OCI-LY7 (cell line): ENCODE measurements around the gene NMBR. TPM values are rescaled to one million over a fixed set of nuclear protein-coding genes. Genes with fewer than 3 reads are reported as not detected.

Experiments used
- BruUV-seq: library from RNA; stranded (reverse); fragments of 400-500 nt; replicated peaks from 2 replicates; lab custom pipeline; 2021; lab: Mats Ljungman, UMichigan
- CTCF ChIA-PET: fragments of 300-600 bp; sonication (Branson Sonifier 250); formaldehyde crosslinking; loops from one replicate; lab custom pipeline; 2022; ENCODE audit warnings: antibody characterized with exemption; ENCODE audit not compliant: unreplicated experiment; lab: Charles Lee
- POLR2A ChIA-PET: fragments of 300-600 bp; sonication (Branson Sonifier 250); formaldehyde crosslinking; loops from one replicate; lab custom pipeline; 2022; ENCODE audit warnings: antibody characterized with exemption; lab: Charles Lee
- DNase-seq: peaks from one replicate; pipeline ENCODE4 v3.0.0-alpha.2; 2015; ENCODE audit warnings: low spot score
- H2AFZ ChIP-seq: fragments of 200-600 bp; sonication (generic), shearing (Covaris generic); 2 replicates; pipeline ENCODE4 v1.6.1; 2014; ENCODE audit warnings: mild to moderate bottlenecking, antibody characterized with exemption, low read length, moderate library complexity
- H3K27ac ChIP-seq: fragments of 200-600 bp; sonication (generic); 2 replicates; pipeline ENCODE4 v1.5.1; 2014; ENCODE audit warnings: mixed run types, low read depth, mild to moderate bottlenecking, moderate library complexity, low read length, inconsistent platforms; ENCODE audit not compliant: poor library complexity, severe bottlenecking
- H3K36me3 ChIP-seq: fragments of 200-600 bp; sonication (generic); 2 replicates; pipeline ENCODE4 v1.6.1; 2014; ENCODE audit warnings: mild to moderate bottlenecking, antibody characterized with exemption, low read length, moderate library complexity, mixed read lengths; ENCODE audit not compliant: insufficient read depth
- H3K4me1 ChIP-seq: fragments of 200-600 bp; sonication (generic); 2 replicates; pipeline ENCODE4 v1.5.1; 2014; ENCODE audit warnings: mild to moderate bottlenecking, low read length; ENCODE audit not compliant: insufficient read depth, poor library complexity, severe bottlenecking
- H3K4me2 ChIP-seq: fragments of 200-600 bp; sonication (generic); 2 replicates; pipeline ENCODE4 v1.6.1; 2014; ENCODE audit warnings: mild to moderate bottlenecking, low read length
- H3K4me3 ChIP-seq: fragments of 200-600 bp; sonication (generic); 2 replicates; pipeline ENCODE4 v1.5.1; 2014; ENCODE audit warnings: mild to moderate bottlenecking, low read depth, low read length; ENCODE audit not compliant: poor library complexity, severe bottlenecking
- H3K79me2 ChIP-seq: fragments of 200-600 bp; sonication (generic); 2 replicates; pipeline ENCODE4 v1.6.1; 2016; ENCODE audit warnings: low read depth, mild to moderate bottlenecking, low read length, moderate library complexity, mixed read lengths; ENCODE audit not compliant: insufficient read depth
- H3K9me2 ChIP-seq: fragments of 200-600 bp; sonication (generic); 2 replicates; pipeline ENCODE4 v1.6.1; 2016; ENCODE audit warnings: mild to moderate bottlenecking, low read length, mixed read lengths; ENCODE audit not compliant: insufficient read depth
- H3K9me3 ChIP-seq: fragments of 200-600 bp; sonication (generic); 2 replicates; pipeline ENCODE4 v1.6.1; 2014; ENCODE audit warnings: mild to moderate bottlenecking, mixed run types, low read length, mixed read lengths
- H4K20me1 ChIP-seq: fragments of 200-600 bp; sonication (generic); 2 replicates; pipeline ENCODE4 v1.6.1; 2014; ENCODE audit warnings: mild to moderate bottlenecking, antibody characterized with exemption, low read length, moderate library complexity, mixed read lengths; ENCODE audit not compliant: insufficient read depth
- EZH2phosphoT487 ChIP-seq: fragments of 200-600 bp; sonication (generic); IDR thresholded peaks from 2 replicates; pipeline ENCODE4 v1.6.1; 2018; ENCODE audit warnings: low read depth, borderline replicate concordance, mild to moderate bottlenecking, mixed run types, antibody characterized with exemption, low read length, moderate library complexity, mixed read lengths
- intact Hi-C: fragments of 100-400 bp; cut with micrococcal nuclease; formaldehyde crosslinking; loops from one replicate; pipeline ENCODE4 v1.10.0; 2022; ENCODE audit not compliant: unreplicated experiment
- total RNA-seq, 2 experiments: library from RNA; depleted of rRNA in 1 of 2; stranded (reverse); fragments of >200 nt in 1 of 2; shearing (Covaris generic) in 1 of 2; gene quantifications; 2 replicates each; pipeline ENCODE4 v1.2.3, GENCODE V29; 2014 to 2022
- TF ChIP-seq, protein P1 (sequence below): fragments of 200-600 bp; sonication (generic); conservative IDR thresholded peaks from 2 replicates; pipeline ENCODE4 v1.5.1; 2014; ENCODE audit warnings: mild to moderate bottlenecking, antibody characterized with exemption, low read length, moderate library complexity, mixed read lengths

Gene NMBR
- total RNA-seq, 2 experiments from 2014 or later, result not detected

DNA sequence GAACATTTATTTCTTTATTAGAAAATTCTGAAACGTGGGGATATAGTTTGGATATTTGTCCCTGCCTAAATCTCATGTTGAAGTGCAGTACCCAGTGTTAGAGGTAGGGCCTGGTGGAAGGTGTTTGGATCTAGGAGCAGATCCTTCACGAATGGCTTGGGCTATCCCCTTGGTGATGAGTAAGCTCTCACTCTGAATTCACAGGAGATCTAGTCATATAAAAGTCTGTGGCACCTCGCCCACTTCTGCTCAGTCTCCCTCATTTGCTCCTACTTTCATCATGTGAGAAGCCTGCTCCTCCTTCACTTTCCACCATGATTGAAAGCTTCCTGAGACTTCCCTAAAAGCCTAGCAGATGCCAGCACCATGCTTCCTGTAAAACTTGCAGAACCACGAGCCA is 111.0 kb downstream of the NMBR start:
- Histone ChIP-seq H3K4me1 (no peaks in the 10 kb centered on the region), H3K9me3 (no peaks in the 10 kb centered on the region), H3K36me3 (no peaks in the 10 kb centered on the region), H3K4me2 (no peak overlapping the region), H3K4me3 (no peak overlapping the region), H4K20me1 (peaks cover 2% of the 10 kb centered on the region; the same call in 1 of the 2 replicates), H3K27ac (no peak overlapping the region), H2AFZ (no peak overlapping the region), H3K79me2 (no peaks in the 10 kb centered on the region), H3K9me2 (no peaks in the 10 kb centered on the region)
- CTCF ChIA-PET, result no interaction called here
- intact Hi-C loops, result no loop called here
- TF ChIP-seq, protein P1, sequence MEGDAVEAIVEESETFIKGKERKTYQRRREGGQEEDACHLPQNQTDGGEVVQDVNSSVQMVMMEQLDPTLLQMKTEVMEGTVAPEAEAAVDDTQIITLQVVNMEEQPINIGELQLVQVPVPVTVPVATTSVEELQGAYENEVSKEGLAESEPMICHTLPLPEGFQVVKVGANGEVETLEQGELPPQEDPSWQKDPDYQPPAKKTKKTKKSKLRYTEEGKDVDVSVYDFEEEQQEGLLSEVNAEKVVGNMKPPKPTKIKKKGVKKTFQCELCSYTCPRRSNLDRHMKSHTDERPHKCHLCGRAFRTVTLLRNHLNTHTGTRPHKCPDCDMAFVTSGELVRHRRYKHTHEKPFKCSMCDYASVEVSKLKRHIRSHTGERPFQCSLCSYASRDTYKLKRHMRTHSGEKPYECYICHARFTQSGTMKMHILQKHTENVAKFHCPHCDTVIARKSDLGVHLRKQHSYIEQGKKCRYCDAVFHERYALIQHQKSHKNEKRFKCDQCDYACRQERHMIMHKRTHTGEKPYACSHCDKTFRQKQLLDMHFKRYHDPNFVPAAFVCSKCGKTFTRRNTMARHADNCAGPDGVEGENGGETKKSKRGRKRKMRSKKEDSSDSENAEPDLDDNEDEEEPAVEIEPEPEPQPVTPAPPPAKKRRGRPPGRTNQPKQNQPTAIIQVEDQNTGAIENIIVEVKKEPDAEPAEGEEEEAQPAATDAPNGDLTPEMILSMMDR, result no peak
- no peak for TF ChIP-seq EZH2phosphoT487
- POLR2A ChIA-PET, result no interaction called here
- DNase-seq, result no peak
- no TSS peak for BruUV-seq

DNA sequence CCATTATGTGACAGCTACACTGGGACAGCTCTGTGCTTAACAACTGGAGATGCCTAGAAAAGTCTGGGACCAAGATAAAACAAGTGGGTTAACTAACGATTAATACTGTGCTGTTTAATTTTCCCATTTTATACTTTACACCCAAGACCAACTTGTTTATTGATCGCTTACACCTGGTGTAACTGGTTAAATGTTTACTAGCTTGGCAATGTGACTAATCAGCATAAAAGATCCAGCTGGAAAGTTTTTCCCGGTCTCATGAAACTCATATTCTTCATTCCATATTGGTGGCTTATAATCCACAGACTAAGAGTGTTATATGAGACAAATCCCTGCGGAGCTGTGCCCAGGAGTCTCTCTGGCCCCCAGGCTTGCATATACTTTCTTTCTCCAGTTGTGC is 115.9 kb downstream of the NMBR start:
- no peaks in the 10 kb centered on the region for H3K9me2 ChIP-seq
- no peak for DNase-seq
- intact Hi-C loops, result no loop called here
- no peaks in the 10 kb centered on the region for H4K20me1 ChIP-seq
- ChIA-PET POLR2A (no interaction called here), CTCF (no interaction called here)
- no peaks in the 10 kb centered on the region for H3K4me1 ChIP-seq
- TF ChIP-seq, protein P1, result no peak
- no peak for TF ChIP-seq EZH2phosphoT487
- H3K36me3 ChIP-seq, result no peaks in the 10 kb centered on the region
- no peak overlapping the region for H3K4me3 ChIP-seq
- no peak overlapping the region for H3K27ac ChIP-seq
- no peak overlapping the region for H2AFZ ChIP-seq
- no peaks in the 10 kb centered on the region for H3K79me2 ChIP-seq
- no peak overlapping the region for H3K4me2 ChIP-seq
- BruUV-seq, result no TSS peak
- H3K9me3 ChIP-seq, result no peaks in the 10 kb centered on the region

DNA sequence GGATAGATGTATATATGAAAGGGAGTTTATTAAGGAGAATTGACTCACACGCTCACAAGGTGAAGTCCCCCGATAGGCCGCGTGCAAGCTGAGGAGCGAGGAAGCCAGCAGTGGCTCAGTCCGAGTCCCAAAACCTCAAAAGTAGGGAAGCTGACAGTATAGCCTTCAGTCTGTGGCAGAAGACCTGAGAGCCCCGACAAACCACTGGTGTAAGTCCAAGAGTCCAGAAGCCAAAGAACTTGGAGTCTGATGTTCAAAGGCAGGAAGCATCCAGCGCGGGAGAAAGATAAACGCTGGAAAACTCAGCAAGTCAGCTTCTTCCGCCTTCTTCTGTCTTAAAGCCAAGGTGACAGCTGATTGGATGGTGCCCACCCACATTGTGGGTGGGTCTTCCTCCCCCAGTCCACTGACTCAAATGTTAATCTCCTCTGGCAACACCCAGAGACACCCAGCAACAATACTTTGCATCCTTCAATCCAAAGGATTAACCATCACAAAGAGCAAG is 116.8 kb downstream of the NMBR start:
- Histone ChIP-seq H3K4me2 (no peak overlapping the region), H3K9me3 (no peaks in the 10 kb centered on the region), H3K4me1 (no peaks in the 10 kb centered on the region), H3K27ac (no peak overlapping the region), H3K36me3 (no peaks in the 10 kb centered on the region), H3K4me3 (no peak overlapping the region), H3K79me2 (no peaks in the 10 kb centered on the region), H4K20me1 (no peaks in the 10 kb centered on the region), H2AFZ (no peak overlapping the region), H3K9me2 (no peaks in the 10 kb centered on the region)
- BruUV-seq, result no TSS peak
- intact Hi-C loops, result no loop called here
- ChIA-PET POLR2A (no interaction called here), CTCF (no interaction called here)
- TF ChIP-seq EZH2phosphoT487, result no peak
- TF ChIP-seq, protein P1, result no peak
- DNase-seq, result no peak
